Activated CD4-positive, alpha-beta T cell treated with anti-CD3 and anti-CD28 coated beads, Interleukin-2, amount 50 U/mL, for 4 hours (primary cell): Measurements from ENCODE around the gene RPS8.
"Not testable (repeated sequence)": the region's sequence is repeated elsewhere in the genome, so short reads cannot be mapped to it uniquely, and the experiment has no call there.

Source experiments
- DNase-seq, 2 experiments: peaks; one replicate each; pipeline ENCODE4 v3.0.0-alpha.2; 2020

RPS8 gene

DNA sequence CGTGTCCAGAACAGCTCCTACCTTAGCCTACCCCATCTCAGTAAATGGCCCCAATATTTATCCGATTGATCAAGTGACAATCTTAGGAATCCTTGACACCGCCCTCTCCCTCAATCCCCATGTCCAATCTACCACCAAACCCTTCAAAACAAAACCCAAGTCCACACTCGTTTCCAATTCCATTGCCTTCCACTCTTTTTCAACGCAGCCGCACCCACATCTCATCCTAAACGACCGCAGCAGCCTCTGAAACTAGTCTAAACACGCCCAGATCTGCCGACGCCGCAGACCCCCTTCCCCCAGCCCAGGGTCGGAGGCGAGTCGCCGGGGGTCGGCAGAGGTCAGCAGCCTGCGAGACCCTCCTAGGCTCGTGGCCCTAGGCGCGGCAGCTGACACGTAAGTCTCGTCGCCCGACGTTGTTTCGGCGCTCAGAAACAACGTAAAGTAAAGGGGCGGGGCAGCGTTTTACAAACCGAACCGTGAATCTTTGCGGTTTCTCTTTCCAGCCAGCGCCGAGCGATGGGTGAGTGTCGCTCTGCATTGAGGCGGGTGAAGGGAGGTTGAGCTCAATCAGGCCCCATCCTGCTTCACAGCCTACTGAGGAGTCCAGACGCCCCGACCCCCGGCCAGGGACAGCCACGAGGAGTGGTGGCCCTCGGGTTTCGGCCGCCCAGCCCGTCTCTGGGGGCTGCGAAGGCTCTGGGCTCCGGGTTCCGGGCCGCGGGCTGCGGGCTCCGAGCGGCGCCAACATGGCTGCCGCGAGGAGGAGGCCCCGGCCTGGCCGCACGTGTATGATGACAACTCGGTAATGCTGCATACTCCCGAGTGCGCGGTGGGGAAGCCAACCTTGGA, at the start of gene RPS8:
Gene RPS8, plus strand, starts transcription at position 463 of the 852 bp plus-strand sequence. Its CDS starts 57 bp downstream, at position 520.
- peak; percentile 86 for DNase-seq

DNA sequence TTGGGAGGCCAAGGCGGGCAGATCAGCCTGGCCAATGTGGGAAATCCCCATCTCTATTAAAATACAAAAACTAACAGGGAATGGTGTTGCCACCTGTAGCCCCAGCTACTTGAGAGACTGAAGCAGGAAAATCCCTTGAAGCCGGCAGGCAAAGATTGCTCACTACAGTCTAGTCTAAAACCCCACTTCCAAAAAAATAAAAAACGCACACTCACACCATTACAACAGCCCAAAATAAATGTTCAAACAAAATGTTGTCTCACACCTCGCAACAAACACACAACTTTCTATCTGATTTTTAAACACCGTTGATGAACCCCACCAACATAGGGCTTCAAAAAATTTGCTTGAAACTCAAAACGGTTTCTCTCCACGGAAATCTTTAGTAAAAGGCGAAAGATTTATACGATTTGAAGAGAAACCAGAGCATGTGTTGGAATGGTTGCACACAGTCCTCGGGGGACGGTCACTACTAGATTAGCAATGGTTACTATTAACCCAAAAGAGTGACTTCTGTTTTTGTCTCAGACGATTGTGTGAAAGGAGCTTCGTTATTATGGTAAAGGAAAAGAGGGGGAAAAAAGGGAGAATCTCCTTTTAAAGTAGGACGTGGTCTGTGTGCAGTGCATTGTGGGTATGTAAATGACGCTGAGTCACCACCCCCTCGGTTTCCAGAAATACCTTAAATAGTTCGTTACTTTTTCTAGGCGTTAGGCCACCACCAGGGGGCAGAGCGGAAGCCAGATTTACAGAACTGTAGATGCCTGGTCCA, 44.4 kb upstream of the RPS8 start, which contains the start of gene RNU5D-1:
Gene RNU5D-1, minus strand, starts transcription at position 430 of the 772 bp plus-strand sequence.
- peak; percentile 96 to 97 for DNase-seq

DNA sequence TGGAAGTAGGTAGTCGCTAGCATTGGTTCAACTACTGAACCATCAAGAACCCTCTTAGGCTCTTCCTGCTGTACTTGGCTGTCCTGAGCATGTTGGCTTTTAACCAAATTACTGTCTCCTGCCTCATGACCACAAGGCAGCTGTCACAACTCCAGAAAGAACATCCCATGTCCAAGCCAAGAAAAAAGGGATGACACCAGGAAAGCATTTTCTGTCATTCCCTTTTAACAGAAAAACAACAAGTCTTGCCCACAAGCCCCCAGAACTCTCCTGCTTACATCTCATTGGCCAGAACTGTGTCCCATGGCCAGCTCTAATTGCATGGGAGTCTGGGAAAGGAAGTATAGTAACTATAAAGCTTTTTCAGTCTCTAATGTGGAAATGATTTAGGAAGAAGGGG, 42.0 kb upstream of the RPS8 start:
- no peak for DNase-seq

DNA sequence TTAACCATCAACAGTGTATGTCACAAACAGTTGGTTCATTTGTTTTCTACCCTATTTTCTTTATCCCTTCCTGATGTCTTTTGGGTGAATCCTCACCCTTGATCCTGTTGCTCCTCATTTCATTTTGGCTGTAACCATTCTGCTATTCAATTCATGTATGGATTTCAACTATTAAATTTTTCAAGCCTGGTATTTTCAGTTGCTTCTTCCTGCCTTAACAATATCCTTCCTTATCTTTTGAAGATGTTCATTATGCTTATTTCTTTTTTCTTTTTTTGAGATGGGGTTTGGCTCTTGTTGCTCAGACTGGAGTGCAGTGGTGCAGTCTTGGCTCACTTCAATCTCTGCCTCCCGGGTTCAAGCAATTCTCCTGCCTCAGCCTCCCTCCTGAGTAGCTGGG, 41.6 kb upstream of the RPS8 start:
- no peak for DNase-seq

DNA sequence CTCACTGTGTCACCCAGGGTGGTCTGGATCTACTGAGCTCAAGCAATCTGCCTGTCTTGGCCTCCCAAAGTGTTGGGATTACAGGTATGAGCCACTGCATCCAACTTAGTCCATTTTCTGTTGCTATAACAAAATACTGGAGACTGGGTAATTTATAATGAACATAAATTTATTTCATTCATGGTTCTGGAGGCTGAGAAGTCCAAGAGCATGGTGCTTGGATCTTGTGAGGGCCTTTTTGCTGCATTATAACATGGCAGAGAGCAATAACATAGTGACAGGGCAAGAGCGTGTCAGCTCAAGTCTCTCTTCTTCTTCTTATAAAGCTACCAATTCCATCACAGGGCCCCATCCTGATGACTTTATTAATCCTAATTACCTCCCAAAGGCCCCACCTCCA, 39.3 kb upstream of the RPS8 start:
- DNase-seq: no peak

DNA sequence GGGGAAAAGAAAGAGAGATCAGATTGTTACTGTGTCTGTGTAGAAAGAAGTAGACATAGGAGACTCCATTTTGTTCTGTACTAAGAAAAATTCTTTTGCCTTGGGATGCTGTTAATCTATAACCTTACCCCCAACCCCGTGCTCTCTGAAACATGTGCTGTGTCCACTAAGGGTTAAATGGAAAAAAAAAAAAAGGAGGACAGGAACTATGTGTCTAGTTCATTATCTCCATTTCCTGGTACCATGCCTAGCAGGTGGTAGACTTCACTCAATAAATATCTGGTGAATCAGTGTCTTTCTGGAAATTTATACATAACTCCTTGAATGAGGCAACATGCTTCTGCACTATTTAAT, 36.4 kb upstream of the RPS8 start:
- DNase-seq: not testable (repeated sequence)

DNA sequence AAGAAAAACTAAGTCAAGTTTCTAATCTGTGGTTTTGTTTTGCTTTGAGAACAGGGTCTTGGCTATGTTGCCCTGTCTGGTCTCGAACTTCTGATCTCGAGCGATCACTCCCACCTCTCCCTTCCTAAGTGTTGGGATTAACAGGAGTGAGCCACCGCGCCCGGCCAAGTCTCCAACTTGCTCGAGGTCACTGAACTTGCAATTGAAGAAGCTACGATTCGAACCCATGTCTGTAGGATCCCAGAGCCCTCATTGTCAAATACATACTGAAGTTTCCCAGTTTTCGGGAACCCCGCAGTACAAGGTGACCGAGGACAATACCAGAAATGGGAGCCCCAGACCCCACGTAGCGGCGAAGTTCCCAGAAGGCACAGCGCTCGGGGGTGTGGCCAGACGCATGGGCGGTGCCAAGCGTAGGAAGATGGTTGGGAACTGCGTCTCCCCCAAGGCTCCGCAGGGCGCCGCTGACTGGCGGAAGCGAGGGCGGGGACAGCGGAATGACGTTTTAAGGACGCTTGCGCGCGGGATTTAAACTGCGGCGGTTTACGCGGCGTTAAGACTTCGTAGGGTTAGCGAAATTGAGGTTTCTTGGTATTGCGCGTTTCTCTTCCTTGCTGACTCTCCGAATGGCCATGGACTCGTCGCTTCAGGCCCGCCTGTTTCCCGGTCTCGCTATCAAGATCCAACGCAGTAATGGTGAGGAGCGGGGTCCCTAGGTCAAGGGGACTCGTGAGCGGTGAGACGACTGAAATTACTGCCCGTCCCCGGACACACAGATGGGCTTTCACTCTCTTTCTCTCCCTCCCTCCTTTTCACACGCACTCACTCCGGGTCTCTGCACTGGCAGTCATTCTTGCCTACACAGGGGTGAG, 35.8 kb upstream of the RPS8 start, which contains the start of gene KIF2C:
Gene KIF2C, plus strand, starts transcription at position 531 of the 872 bp plus-strand sequence. Its CDS starts 96 bp downstream, at position 627.
- DNase-seq: peak; percentile 96

DNA sequence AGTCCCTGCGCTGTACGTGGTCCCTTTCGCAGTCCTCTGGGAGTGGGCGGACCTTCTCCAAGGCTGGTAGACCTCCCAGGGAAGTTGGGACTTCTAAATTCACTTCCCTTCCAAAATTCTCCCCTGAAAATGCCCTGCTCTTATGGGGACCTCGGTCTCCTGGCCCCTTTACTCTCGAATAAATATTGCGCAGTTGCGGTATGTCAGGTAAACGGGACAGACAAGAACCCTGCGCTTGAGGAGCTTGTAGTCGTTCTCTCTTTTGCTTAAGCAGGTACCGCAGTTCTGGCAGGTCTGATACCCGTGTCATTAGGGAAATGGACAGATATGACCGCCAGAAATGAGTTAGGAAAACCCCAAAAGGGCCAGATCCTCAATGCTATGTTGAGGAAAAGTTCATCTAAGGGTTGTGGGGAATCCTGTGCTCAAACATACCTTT, 35.1 kb upstream of the RPS8 start:
- no peak for DNase-seq

DNA sequence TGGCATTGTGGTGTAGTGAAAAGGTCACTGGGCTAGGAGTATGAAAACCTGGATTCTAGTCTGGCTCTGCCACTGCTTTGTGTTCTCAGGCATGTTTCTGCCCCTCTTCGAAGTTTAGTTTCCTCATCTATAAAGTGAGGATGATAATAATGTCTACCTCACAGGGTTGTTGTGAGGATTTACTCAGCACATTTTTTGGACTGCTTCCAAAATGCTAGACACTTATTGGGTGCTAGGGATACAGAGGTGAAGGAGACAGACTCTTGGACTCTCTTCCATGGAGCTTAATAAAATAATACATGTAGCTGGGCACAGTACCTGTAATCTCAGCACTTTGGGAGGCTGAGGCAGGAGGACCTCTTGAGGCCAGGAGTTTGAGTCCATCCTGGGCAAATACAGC, 32.1 kb upstream of the RPS8 start:
- DNase-seq: no peak

DNA sequence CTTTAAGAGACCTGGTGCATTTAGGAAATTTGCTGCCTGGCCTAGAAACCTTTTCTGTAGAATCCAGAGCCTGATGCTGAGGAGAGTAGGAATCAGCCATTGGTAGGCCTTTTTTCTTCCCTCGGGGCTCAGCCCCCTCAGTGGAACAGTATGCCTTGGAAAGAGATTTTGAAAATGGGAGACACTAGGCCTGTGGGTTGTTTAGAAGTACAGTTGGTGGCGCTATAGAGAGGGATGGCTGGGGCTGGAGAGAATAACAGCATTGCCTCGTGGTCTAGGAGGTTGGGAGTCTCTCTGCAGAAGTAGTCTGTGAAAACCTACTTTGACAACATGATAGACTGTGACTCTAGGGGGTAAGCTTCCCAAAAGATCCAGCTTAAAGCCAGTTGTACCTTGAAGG, 27.5 kb upstream of the RPS8 start:
- no peak for DNase-seq

DNA sequence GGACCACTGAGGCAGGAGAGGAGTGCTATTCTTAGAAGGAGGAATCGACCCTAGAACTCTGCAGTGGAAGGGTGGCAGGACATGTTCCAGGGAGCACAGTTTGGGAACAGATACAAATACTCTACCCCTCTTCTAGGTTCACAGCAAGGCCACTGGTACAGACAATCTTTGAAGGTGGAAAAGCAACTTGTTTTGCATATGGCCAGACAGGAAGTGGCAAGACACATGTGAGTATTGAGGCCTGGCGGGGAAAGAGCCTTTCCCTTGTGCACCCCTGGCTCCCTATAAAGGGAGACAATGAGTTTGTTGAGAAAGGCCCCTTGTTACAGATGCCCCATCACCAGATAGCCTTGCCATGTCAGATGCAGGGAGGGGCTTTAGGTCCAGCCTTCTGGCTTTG, 17.9 kb upstream of the RPS8 start:
- no peak for DNase-seq

DNA sequence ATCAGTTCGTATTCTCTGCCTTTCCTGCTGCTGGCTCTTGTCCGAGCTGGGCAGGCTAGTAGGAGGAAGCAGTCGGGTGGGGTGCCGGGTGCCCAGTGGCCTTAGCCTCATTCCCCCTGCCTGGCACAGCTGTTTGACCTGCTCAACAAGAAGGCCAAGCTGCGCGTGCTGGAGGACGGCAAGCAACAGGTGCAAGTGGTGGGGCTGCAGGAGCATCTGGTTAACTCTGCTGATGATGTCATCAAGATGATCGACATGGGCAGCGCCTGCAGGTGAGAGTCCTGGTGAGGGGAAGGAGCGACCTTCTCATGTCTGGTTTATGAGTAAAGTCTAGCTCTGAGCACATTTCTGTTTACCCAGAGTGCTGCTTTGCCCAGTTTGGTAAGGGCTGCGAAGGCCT, 16.3 kb upstream of the RPS8 start:
- no peak for DNase-seq

DNA sequence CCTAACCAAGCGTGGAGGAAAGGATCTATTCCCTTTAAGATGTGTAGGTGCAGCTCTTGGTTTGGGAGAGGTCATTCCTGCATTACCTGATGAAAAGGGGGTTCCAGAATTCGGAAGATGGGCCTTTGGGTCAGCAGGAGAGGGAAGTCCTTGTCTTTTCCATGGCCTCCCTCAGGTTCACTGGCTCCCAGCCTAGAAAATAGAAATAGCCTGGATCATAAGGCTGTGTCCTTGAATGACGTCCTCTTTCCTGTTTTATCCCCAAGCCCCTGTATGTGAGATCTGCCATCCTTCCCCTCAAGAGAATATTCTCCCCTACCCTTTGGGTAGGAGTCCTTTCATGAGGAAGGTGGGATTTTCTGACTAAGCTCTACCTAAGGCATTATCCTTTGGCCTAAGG, 14.5 kb upstream of the RPS8 start:
- no peak for DNase-seq

DNA sequence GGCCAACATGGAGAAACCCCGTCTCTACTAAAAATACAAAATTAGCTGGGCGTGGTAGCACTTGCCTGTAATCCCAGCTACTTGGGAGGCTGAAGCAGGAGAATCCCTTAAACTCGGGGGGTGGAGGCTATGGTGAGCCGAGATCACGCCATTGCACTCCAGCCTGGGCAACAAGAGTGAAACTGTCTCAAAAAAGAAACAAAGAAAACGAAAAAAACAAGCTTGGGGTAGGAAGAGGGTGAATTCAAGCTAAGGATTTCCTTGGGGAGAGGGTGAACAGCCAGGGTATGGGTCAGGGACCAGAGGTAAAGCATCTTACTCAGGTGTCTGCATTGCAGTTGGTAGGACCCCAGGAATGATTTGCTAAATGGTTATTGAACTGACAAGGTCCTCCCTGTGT, 8.9 kb upstream of the RPS8 start:
- DNase-seq: not testable (repeated sequence)

DNA sequence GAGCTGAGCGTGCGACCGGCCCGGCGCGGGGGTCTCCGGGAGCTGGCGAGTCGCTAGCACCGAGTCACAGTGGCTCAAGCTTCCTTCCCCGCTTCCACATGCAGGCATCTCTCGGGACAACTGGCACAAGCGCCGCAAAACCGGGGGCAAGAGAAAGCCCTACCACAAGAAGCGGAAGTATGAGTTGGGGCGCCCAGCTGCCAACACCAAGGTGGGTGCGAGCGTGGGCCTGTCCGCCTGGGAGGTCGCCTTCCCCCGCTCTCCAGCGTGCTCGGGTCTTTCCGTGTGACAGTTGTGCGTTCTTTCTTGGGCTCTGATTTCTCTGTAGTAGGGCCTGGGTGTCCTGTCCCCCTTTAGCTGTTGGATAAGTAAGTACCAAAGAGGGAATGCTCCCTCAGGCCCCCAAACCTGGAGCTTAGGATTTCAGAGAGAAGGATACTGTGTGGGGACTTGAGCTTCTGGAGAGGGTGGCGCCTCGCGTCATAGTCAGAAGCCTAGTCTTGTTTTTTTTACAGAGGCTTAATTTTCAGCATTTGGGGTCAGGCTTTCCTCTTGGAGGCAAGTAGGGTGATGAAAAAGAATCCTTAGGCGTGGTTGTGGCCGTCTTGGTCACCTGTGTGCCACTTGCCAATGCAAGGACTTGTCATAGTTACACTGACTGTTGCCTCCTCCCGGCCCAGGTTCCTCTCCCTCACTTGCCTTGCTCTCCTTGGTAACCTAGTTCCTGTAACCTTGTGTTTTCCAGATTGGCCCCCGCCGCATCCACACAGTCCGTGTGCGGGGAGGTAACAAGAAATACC, 790 bp downstream of the RPS8 start:
- DNase-seq: peak; percentile 33 to 55

DNA sequence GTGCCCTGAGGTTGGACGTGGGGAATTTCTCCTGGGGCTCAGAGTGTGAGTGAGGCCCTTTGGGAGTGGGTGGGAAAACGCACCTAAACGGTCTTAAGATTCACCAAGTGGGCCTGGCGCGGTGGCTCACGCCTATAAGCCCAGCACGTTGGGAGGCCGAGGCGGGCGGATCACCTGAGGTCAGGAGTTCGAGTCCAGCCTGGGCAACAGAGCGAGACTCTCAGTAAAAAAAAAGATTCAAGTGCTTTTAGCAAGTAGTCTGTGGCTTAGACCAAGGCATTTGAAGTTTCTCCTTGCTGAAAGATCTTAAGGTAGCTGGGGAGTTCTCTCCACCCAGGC, 1.4 kb downstream of the RPS8 start:
- no peak for DNase-seq

DNA sequence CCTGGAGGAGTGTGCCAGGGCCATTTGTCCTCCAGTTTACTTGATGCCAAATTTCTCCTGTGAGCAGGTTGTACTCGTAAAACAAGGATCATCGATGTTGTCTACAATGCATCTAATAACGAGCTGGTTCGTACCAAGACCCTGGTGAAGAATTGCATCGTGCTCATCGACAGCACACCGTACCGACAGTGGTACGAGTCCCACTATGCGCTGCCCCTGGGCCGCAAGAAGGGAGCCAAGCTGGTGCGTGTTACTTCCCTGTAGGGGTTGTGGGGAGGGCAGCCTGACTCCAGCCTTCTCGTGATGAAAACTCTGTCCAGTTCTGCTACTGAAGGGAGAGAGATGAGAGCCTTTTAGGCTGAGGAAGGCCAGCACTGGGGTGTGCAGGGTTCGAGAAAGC, 2.2 kb downstream of the RPS8 start:
- DNase-seq: no peak

DNA sequence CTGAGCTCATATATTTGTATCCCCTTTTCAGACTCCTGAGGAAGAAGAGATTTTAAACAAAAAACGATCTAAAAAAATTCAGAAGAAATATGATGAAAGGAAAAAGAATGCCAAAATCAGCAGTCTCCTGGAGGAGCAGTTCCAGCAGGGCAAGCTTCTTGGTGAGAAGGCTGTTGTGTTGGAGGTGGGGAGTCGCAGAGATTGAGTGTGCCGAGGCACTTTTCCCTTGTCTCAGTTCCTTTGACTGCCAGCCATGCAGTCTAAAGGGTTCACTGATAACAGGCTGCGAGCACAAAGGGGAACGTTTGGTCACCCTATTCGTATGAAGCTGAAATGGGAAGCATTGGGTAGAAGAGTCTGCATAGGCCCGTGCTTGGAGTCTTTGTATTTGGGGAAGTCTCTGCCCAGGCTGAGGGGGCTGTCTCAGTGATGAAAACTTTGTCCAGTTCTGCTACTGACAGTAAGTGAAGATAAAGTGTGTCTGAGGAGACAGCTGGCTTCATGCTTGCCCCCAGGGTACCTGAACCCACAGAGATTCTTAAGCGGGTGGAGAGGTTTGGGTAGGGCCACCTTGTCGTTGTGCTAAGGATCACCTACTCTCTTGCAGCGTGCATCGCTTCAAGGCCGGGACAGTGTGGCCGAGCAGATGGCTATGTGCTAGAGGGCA, 2.8 kb downstream of the RPS8 start:
- no peak for DNase-seq

DNA sequence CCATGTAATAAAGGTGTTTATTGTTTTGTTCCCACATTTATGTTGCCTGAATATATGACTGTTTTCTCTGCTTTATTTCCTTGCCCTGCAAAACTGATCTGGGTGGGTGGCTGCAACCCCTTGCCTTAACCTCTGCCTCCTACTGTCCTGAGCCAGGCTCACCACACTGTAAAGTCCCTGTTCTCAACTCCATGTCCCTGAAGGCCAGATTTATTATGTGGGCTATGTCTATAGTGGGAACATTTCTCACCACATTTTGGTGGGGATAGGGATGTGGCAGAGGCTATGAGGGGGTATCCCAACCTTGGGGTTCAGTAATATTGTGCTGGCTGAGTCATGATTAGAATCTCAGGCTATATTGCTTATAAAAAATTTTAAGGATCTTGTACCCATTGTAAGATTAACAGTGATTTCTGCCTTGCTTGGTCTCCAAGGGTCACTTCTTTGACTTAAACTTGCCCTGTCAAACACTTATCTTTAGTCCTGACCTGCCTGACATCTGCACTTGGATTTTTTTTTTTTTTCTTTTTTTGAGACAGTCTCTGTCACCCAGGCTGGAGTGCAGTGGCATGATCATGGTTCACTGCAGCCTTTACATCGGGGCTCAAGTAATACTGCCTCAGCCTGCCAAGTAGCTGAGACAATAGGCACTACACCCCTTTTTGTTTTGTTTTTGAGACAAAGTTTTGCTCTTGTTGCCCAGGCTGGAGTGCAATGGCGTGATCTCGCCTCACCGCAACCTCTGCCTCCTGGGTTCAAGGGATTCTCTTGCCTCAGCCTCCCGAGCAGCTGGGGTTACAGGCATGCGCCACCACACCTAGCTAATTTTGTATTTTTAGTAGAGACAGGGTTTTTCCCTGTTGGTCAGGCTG, 3.6 kb downstream of the RPS8 start:
- DNase-seq: no peak

DNA sequence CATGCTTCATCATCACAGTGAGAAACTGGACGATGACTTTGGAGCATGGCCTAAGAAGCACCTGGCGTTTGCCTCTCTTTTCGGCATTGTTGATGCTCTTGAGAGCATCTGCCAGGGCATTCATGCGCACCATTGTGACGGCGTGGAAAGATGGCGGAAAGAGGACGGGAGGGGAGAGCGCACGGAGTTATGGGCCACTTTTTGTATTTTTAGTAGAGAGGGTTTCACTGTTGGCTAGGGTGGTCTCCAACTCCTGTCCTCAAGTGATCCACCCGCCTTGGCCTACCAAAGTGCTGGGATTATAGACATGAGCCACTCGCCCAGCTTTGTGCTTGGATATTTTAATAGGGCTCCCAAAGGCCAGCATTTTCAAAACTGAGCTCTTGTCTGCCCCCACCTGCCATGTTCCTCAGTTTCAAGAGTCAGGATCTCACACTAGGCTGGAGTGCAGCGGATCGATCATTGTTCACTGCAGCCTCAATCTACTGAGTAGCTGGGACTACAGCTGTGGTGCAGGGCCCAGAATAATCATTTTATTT, 5.3 kb downstream of the RPS8 start:
- no peak for DNase-seq
